NCI-H1092 (cell line): Measurements from ENCODE around the gene SPRR2E.
"Not testable (repeated sequence)": the region's sequence is repeated elsewhere in the genome, so short reads cannot be mapped to it uniquely, and the experiment has no call there.

Experiments
- DNase-seq: peaks from one replicate; lab custom pipeline; 2025; lab: John Stamatoyannopoulos, UW

The SPRR2E gene

GRCh38 chr1:153070243-153070642 is 24.1 kb downstream of the SPRR2E start:
- no peak for DNase-seq

DNA sequence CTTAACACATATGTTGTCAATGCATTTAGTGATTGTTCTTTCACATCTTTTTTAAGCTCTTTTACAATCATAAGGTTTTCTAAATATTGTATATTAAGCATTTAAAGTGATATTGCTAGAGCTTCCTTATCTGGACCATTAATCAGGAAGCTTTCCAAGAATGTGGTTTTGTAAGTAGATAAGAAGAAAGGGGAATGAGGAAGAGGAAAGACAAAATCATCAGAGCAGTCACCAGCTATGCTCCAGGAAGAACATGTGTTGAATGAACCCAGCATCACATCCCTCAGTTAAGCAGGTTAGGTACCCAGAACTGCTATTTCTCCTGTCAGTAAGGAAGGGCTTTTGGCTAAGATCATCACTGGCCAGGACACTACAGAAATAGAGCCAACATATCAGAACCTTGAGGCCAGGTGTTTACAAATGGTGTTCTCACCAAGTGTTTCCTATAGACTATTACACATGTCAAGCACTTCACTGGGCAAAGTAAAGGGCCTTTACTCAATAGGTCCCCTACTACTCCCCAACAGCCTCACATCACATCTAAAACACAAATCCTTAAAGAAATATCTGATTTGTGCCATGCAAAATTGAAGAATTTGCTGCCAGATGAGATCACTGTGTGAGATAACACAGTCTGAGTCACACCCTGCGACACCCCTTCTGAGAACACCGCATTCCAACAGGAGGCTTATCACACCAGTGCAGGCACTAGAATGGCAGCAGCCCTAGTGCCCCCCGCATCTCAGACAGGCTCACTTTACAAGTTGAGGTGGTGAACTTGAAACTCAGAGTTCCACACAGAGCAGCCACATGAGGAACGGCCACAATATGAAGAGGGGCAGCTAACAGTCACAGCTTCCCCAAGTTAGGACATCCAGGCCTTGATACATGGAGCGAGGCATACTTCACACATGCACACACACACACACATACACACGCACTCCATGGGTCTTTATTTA is 35.2 kb downstream of the SPRR2E start:
- no peak for DNase-seq

DNA sequence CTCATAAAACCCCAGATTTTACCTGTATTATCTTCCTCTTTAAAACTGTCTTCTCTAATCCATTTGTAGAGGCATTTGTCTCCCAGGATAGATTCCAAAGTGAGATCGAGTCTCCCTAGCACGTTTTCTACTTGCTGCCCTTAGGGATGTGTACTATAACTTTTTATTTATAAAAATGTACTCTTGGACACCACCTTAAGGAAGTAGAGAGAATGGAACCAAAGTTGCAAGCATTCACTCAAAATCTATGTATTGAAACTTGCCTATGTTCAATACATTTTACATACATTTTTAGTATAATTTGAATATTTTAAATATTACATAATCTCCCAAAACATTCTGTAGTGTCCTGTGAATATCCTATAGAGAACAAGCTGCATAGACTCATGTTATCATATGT is 36.2 kb downstream of the SPRR2E start:
- DNase-seq: no peak

DNA sequence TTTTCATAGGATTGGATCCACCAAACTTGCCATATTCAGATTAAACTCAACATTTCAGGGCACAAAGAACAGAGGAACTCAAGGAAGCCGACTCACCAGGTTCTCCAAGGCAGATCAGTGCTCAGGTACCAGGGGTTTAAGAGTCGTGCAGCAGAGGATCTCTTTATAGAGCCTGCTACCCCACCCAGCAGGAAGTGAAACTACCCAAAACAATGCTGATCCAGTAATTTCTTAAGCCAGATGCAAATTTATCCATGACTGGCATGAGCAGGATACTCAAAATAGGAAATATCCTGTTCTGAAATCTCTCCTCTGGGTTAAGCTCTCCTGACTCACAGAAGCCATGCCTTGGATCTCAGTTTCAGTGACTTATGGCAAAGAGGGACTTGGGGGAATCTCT is 37.0 kb downstream of the SPRR2E start, which contains the start of gene SPRR2A:
Gene SPRR2A (minus strand): TSS at position 138 of the 400 bp plus-strand sequence. CDS start 777 bp downstream, outside the sequence.
- DNase-seq: no peak

DNA sequence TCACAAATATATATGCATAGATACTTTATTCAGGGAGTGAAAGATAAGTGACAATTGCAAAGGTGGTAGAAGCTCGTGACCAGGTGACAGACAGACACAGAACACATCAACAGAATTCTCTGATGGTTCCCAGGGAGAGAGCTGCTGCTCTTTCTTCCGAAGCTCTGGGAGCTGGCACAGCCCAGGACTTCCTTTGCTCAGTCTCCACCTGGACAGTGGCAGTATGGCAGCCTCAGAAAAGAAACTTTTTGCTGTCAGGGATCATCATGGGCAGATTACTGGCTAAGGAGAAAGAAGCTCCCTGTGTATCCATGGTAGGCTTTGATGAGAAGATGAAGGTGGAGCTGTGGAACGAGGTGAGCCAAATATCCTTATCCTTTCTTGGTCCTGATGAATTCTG is 38.2 kb downstream of the SPRR2E start:
- not testable (repeated sequence) for DNase-seq

- no peak for DNase-seq
Measured at GRCh38 chr1:153049211-153049610, 45.1 kb downstream of the SPRR2E start.
